ENCODE measurements around the gene NSUN6.

Gene NSUN6

GRCh38 chr10:18651324-18652007 lies at the start of gene NSUN6:
NSUN6 (minus strand) TSS chr10:18651587; CDS start chr10:18651203, 384 bp downstream.
- peak; percentile 77 for DNase-seq

- no peak for DNase-seq
Observed at GRCh38 chr10:18699849-18700840, 48.8 kb upstream of the NSUN6 start.

- DNase-seq: no peak
Observed at GRCh38 chr10:18690541-18690940, 39.2 kb upstream of the NSUN6 start.

GRCh38 chr10:18689498-18689897 lies 38.1 kb upstream of the NSUN6 start:
- DNase-seq: no peak

- DNase-seq: no peak
Observed at GRCh38 chr10:18687706-18688105, 36.3 kb upstream of the NSUN6 start.

- DNase-seq: no peak
Observed at GRCh38 chr10:18687195-18687594, 35.8 kb upstream of the NSUN6 start.

GRCh38 chr10:18685555-18685954 lies 34.2 kb upstream of the NSUN6 start:
- no peak for DNase-seq

GRCh38 chr10:18684953-18685352 lies 33.6 kb upstream of the NSUN6 start:
- DNase-seq: no peak

- DNase-seq: no peak
Observed at GRCh38 chr10:18684416-18684815, 33.0 kb upstream of the NSUN6 start.

GRCh38 chr10:18683427-18683826 lies 32.0 kb upstream of the NSUN6 start:
- no peak for DNase-seq

- DNase-seq: no peak
Observed at GRCh38 chr10:18681971-18682411, 30.6 kb upstream of the NSUN6 start.

- DNase-seq: no peak
Observed at GRCh38 chr10:18681366-18681765, 30.0 kb upstream of the NSUN6 start.

GRCh38 chr10:18680754-18681153 lies 29.4 kb upstream of the NSUN6 start:
- DNase-seq: no peak

GRCh38 chr10:18675086-18675801 lies 23.9 kb upstream of the NSUN6 start:
- no peak for DNase-seq

GRCh38 chr10:18668026-18668425 lies 16.6 kb upstream of the NSUN6 start:
- DNase-seq: no peak

- DNase-seq: no peak
Observed at GRCh38 chr10:18666810-18667209, 15.4 kb upstream of the NSUN6 start.

GRCh38 chr10:18665815-18666558 lies 14.6 kb upstream of the NSUN6 start:
- DNase-seq: no peak

GRCh38 chr10:18664841-18665478 lies 13.6 kb upstream of the NSUN6 start:
- no peak for DNase-seq

- DNase-seq: no peak
Observed at GRCh38 chr10:18660816-18661431, 9.5 kb upstream of the NSUN6 start.

GRCh38 chr10:18659819-18660535 lies 8.6 kb upstream of the NSUN6 start:
- DNase-seq: no peak

Measured in GDM1 (cell line).